SK-N-MC (cell line): ENCODE results near the gene ERLEC1.

ENCODE experiments used
- EZH2 ChIP-seq: fragments of 200-600 bp; sonication (generic); IDR thresholded peaks from one replicate; pipeline ENCODE4 v1.6.1; 2017; ENCODE audit warnings: antibody characterized with exemption
- POLR2AphosphoS5 ChIP-seq: IDR thresholded peaks from 2 replicates; pipeline ENCODE4 v1.6.1; 2012; ENCODE audit warnings: mild to moderate bottlenecking, low read depth, low read length, borderline replicate concordance

DNA sequence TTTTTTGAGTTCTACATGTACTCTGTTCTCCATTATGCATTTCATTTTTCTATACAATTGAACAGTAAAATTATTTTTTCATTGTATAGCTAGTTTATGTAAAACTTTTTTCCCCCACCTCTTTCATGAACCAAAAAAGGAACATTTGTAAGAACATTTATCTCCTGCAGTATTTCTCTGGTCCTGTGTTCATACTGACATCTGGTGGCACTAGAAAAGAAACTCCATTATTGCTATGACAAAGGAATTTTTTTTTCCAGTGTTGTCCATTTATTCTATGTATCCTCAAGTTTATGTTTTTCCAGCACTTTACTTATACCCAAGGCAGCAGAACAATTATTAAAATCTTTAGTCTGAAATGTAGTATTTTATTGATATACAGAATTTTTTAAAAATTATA lies 46.7 kb upstream of the ERLEC1 start:
- TF ChIP-seq EZH2 (no peak), POLR2AphosphoS5 (no peak)
